Neural progenitor cell (in vitro differentiated cells): ENCODE data around the gene HTT. TPM values are rescaled to one million over a fixed set of nuclear protein-coding genes. Genes with fewer than 3 reads are reported as not detected.

ENCODE experiments used
- DNase-seq: peaks from one replicate; pipeline ENCODE4 v3.0.0-alpha.2; 2016; ENCODE audit warnings: low spot score
- H2AFZ ChIP-seq: fragments of 200-600 bp; sonication (generic); replicated peaks from 2 replicates; pipeline ENCODE4 v1.6.1; 2016; ENCODE audit warnings: antibody characterized with exemption
- H3F3A ChIP-seq: fragments of 200-600 bp; sonication (generic); 2 replicates; pipeline ENCODE4 v1.6.1; 2016; ENCODE audit warnings: antibody characterized with exemption, low read depth
- H3K27ac ChIP-seq: fragments of 200-600 bp; sonication (generic); 2 replicates; pipeline ENCODE4 v1.5.1; 2016; ENCODE audit warnings: mild to moderate bottlenecking
- H3K27me3 ChIP-seq: fragments of 200-600 bp; sonication (generic); 2 replicates; pipeline ENCODE4 v1.6.1; 2016; ENCODE audit warnings: mild to moderate bottlenecking, moderate library complexity
- H3K36me3 ChIP-seq: fragments of 200-600 bp; sonication (generic); 2 replicates; pipeline ENCODE4 v1.5.1; 2016
- H3K4me1 ChIP-seq: fragments of 200-600 bp; sonication (generic); 2 replicates; pipeline ENCODE4 v1.6.1; 2016; ENCODE audit warnings: mixed run types
- H3K4me2 ChIP-seq: fragments of 200-600 bp; sonication (generic); 2 replicates; pipeline ENCODE4 v1.6.1; 2016
- H3K4me3 ChIP-seq: fragments of 200-600 bp; sonication (generic); 2 replicates; pipeline ENCODE4 v1.5.1; 2016
- H3K79me2 ChIP-seq: fragments of 200-600 bp; sonication (generic); 2 replicates; pipeline ENCODE4 v1.6.1; 2016; ENCODE audit warnings: low read depth
- H3K9ac ChIP-seq: fragments of 200-600 bp; sonication (generic); 2 replicates; pipeline ENCODE4 v1.6.1; 2016
- H3K9me3 ChIP-seq: fragments of 200-600 bp; sonication (generic); 2 replicates; pipeline ENCODE4 v1.5.1; 2016; ENCODE audit warnings: low read depth
- H4K20me1 ChIP-seq: fragments of 200-600 bp; sonication (generic); 2 replicates; pipeline ENCODE4 v1.6.1; 2016; ENCODE audit warnings: low read depth
- H3K27ac Mint-ChIP-seq: 3 replicates; pipeline ENCODE4 v1.8.0; 2021; ENCODE audit warnings: mixed read lengths
- H3K27me3 Mint-ChIP-seq: 2 replicates; pipeline ENCODE4 v1.8.0; 2022; ENCODE audit warnings: low read depth, mild to moderate bottlenecking, inconsistent platforms, moderate library complexity, mixed read lengths; ENCODE audit not compliant: insufficient read depth
- H3K36me3 Mint-ChIP-seq: 3 replicates; pipeline ENCODE4 v1.8.0; 2021; ENCODE audit warnings: mixed read lengths
- H3K4me1 Mint-ChIP-seq: 3 replicates; pipeline ENCODE4 v1.8.0; 2021; ENCODE audit warnings: mixed read lengths
- H3K4me3 Mint-ChIP-seq: 3 replicates; pipeline ENCODE4 v1.8.0; 2021; ENCODE audit warnings: mild to moderate bottlenecking, moderate library complexity, mixed read lengths
- H3K9me3 Mint-ChIP-seq: 3 replicates; pipeline ENCODE4 v1.8.0; 2020; ENCODE audit warnings: mixed read lengths
- EZH2 ChIP-seq: fragments of 200-600 bp; sonication (generic); IDR thresholded peaks from 2 replicates; pipeline ENCODE4 v1.6.1; 2017; ENCODE audit warnings: antibody characterized with exemption, mild to moderate bottlenecking, moderate library complexity
- EZH2phosphoT487 ChIP-seq: fragments of 200-600 bp; sonication (generic); IDR thresholded peaks from 2 replicates; pipeline ENCODE4 v1.6.1; 2017; ENCODE audit warnings: antibody characterized with exemption
- total RNA-seq: library from RNA; depleted of rRNA; stranded (reverse); fragments of >200 nt; gene quantifications from 2 replicates; pipeline ENCODE4 v1.2.3, GENCODE V29; 2015; ENCODE audit warnings: low replicate concordance
- TF ChIP-seq, protein P1 (sequence below): fragments of 200-600 bp; sonication (generic); IDR thresholded peaks from 2 replicates; pipeline ENCODE4 v1.5.1; 2017; ENCODE audit warnings: antibody characterized with exemption, mild to moderate bottlenecking

The HTT gene
- total RNA-seq, 1 donor from 2014 or later: 38.9 TPM

DNA sequence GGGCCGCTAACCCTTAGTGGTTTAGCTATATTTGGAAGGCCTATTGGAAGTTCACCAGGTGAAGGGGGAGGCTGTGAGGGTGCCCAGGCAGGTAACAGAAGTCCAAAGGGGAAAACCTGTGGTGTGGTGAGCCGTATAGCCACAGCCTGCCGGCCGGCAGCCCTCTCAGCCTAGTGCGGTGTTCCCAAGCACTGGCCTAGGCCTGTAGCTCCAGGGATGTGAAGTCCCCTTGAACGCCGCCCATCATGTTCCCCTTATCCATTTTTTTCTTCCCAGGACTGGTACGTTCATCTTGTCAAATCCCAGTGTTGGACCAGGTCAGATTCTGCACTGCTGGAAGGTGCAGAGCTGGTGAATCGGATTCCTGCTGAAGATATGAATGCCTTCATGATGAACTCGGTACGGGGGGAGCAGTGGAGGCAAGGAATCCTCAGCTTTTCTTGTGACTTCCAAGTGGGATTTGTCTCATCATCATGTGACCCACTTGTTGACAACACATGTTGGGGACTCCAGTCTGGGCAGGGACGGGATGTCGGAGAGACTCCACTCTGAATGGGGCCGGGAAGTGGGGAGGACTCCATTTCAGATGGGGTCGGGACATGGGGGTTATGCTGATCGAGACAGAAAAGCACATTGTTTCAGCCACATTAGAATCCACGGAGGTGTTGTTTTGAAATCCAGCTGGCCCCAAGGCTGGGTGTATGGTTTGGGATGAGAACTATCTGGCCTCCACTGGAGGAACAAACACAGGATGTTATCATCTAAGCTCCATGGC, 135.3 kb downstream of the HTT start:
- Mint-ChIP-seq H3K4me3 (no peak overlapping the region), H3K4me1 (peaks cover 28% of the 10 kb centered on the region), H3K27me3 (no peaks in the 10 kb centered on the region), H3K27ac (no peak overlapping the region), H3K36me3 (peaks cover 44% of the 10 kb centered on the region), H3K9me3 (no peaks in the 10 kb centered on the region)
- Histone ChIP-seq H3K9me3 (no peaks in the 10 kb centered on the region), H3K27ac (no peak overlapping the region), H3K4me2 (no peak overlapping the region), H3K27me3 (no peaks in the 10 kb centered on the region), H3K4me1 (peaks cover 13% of the 10 kb centered on the region), H3K36me3 (peaks cover 9% of the 10 kb centered on the region), H4K20me1 (peaks cover 6% of the 10 kb centered on the region), H3K9ac (no peak overlapping the region), H2AFZ (no peak overlapping the region), H3K4me3 (no peak overlapping the region), H3K79me2 (no peaks in the 10 kb centered on the region), H3F3A (no peaks in the 10 kb centered on the region)
- TF ChIP-seq EZH2: no peak
- TF ChIP-seq, protein P1, sequence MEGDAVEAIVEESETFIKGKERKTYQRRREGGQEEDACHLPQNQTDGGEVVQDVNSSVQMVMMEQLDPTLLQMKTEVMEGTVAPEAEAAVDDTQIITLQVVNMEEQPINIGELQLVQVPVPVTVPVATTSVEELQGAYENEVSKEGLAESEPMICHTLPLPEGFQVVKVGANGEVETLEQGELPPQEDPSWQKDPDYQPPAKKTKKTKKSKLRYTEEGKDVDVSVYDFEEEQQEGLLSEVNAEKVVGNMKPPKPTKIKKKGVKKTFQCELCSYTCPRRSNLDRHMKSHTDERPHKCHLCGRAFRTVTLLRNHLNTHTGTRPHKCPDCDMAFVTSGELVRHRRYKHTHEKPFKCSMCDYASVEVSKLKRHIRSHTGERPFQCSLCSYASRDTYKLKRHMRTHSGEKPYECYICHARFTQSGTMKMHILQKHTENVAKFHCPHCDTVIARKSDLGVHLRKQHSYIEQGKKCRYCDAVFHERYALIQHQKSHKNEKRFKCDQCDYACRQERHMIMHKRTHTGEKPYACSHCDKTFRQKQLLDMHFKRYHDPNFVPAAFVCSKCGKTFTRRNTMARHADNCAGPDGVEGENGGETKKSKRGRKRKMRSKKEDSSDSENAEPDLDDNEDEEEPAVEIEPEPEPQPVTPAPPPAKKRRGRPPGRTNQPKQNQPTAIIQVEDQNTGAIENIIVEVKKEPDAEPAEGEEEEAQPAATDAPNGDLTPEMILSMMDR: no peak
- TF ChIP-seq EZH2phosphoT487: no peak
- no peak for DNase-seq

DNA sequence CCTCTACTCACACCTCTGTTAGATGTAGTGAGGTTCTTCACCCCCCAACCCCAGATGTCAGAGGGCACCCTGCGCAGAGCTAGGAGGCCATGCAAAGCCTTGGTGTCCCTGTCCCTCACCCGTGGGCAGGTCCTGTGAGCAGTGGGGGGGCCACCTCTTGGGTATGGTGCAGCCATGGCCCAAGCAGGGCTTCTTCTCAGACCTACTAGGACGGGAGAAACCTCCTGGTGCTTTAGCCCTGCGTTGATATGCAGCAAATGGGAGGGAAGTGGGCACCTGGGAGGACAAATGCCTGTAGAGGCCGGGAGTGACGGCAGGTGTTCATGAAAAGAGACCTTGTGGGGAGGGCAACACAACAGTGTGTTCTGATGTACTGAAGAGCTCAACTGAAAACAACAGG, 136.0 kb downstream of the HTT start:
- Histone ChIP-seq H3K27me3 (no peaks in the 10 kb centered on the region), H3K4me3 (no peak overlapping the region), H4K20me1 (peaks cover 6% of the 10 kb centered on the region), H3K9me3 (no peaks in the 10 kb centered on the region), H3K4me1 (peaks cover 10% of the 10 kb centered on the region), H2AFZ (no peak overlapping the region), H3K9ac (no peak overlapping the region), H3K27ac (no peak overlapping the region), H3F3A (no peaks in the 10 kb centered on the region), H3K36me3 (peaks cover 9% of the 10 kb centered on the region), H3K79me2 (no peaks in the 10 kb centered on the region), H3K4me2 (no peak overlapping the region)
- TF ChIP-seq EZH2: no peak
- TF ChIP-seq EZH2phosphoT487: no peak
- TF ChIP-seq, protein P1: no peak
- H3K27ac Mint-ChIP-seq: no peak overlapping the region
- no peaks in the 10 kb centered on the region for H3K27me3 Mint-ChIP-seq
- H3K4me3 Mint-ChIP-seq: no peak overlapping the region
- H3K9me3 Mint-ChIP-seq: no peaks in the 10 kb centered on the region
- no peak for DNase-seq
- H3K36me3 Mint-ChIP-seq: peaks cover 44% of the 10 kb centered on the region
- H3K4me1 Mint-ChIP-seq: peaks cover 25% of the 10 kb centered on the region

DNA sequence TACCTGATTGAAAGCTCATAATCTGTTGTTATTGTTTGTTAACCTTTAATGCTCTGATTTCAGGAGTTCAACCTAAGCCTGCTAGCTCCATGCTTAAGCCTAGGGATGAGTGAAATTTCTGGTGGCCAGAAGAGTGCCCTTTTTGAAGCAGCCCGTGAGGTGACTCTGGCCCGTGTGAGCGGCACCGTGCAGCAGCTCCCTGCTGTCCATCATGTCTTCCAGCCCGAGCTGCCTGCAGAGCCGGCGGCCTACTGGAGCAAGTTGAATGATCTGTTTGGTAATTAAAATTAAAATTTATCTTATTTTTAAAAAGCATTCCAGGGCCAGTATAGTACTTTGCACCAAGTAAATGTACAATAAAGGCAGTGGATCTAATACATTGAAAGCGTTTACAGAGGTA, 137.4 kb downstream of the HTT start:
- Mint-ChIP-seq H3K4me3 (no peak overlapping the region), H3K36me3 (peaks cover 51% of the 10 kb centered on the region), H3K4me1 (peaks cover 15% of the 10 kb centered on the region), H3K27ac (no peak overlapping the region), H3K9me3 (no peaks in the 10 kb centered on the region), H3K27me3 (no peaks in the 10 kb centered on the region)
- no peaks in the 10 kb centered on the region for H3K27me3 ChIP-seq
- H3K79me2 ChIP-seq: no peaks in the 10 kb centered on the region
- H3K9ac ChIP-seq: no peak overlapping the region
- H3K4me1 ChIP-seq: no peaks in the 10 kb centered on the region
- no peak for DNase-seq
- H3K4me2 ChIP-seq: no peak overlapping the region
- no peaks in the 10 kb centered on the region for H4K20me1 ChIP-seq
- no peak overlapping the region for H2AFZ ChIP-seq
- TF ChIP-seq EZH2phosphoT487 (no peak), EZH2 (no peak)
- TF ChIP-seq, protein P1: no peak
- no peak overlapping the region for H3K4me3 ChIP-seq
- H3K27ac ChIP-seq: no peak overlapping the region
- no peaks in the 10 kb centered on the region for H3K9me3 ChIP-seq
- no peaks in the 10 kb centered on the region for H3F3A ChIP-seq
- H3K36me3 ChIP-seq: peaks cover 9% of the 10 kb centered on the region
